Ovary (tissue), 3 donors: ENCODE data around the gene S100A10.

Source experiments
- EP300 ChIP-seq: sonication (generic); formaldehyde crosslinking; IDR thresholded peaks from one replicate; pipeline ENCODE4 v1.6.1; 2017; ENCODE audit warnings: antibody characterized with exemption
- POLR2A ChIP-seq: fragments of 450-650 bp; IDR thresholded peaks from one replicate; pipeline ENCODE4 v1.6.1; 2017; ENCODE audit warnings: antibody characterized with exemption, mild to moderate bottlenecking, moderate library complexity
- TF ChIP-seq, protein P1 (sequence below), 3 donors: fragments of 450-650 bp in 2 of 3; fragments of 200-600 bp in 1 of 3; IDR thresholded peaks; one replicate each; pipeline versions ENCODE4 v1.5.1 to v1.8.0; 2016 to 2022; ENCODE audit warnings: antibody characterized with exemption in 3 of 3, mild to moderate bottlenecking in 1 of 3
- donor health status: DM: no; HTN: no; CAD: no.

- TF ChIP-seq POLR2A (no peak), EP300 (no peak)
- TF ChIP-seq, protein P1, sequence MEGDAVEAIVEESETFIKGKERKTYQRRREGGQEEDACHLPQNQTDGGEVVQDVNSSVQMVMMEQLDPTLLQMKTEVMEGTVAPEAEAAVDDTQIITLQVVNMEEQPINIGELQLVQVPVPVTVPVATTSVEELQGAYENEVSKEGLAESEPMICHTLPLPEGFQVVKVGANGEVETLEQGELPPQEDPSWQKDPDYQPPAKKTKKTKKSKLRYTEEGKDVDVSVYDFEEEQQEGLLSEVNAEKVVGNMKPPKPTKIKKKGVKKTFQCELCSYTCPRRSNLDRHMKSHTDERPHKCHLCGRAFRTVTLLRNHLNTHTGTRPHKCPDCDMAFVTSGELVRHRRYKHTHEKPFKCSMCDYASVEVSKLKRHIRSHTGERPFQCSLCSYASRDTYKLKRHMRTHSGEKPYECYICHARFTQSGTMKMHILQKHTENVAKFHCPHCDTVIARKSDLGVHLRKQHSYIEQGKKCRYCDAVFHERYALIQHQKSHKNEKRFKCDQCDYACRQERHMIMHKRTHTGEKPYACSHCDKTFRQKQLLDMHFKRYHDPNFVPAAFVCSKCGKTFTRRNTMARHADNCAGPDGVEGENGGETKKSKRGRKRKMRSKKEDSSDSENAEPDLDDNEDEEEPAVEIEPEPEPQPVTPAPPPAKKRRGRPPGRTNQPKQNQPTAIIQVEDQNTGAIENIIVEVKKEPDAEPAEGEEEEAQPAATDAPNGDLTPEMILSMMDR (IDR thresholded peaks at IDR 0.05), result no peak
Observed at GRCh38 chr1:151984313-151984956, 9.2 kb downstream of the S100A10 start.
